ENCODE measurements around the gene GAREM2. TPM values are rescaled to one million over a fixed set of nuclear protein-coding genes. Genes with fewer than 3 reads are reported as not detected.

GAREM2 gene
- total RNA-seq, 4 donors from 2014 or later = 0.49 to 2.8 (median 1.9) TPM

- H3K4me1 ChIP-seq = peaks cover 8 to 22% of the 10 kb centered on the region in 2 donors
- 97% methylated on average over 10 of the region's 11 CpGs for WGBS, 2 donors
- intact Hi-C loops (cut with DNase I) = no loop called here
- H3K36me3 ChIP-seq = no peaks in the 10 kb centered on the region
- H3K27ac ChIP-seq = no peak overlapping the region
- H3K9me3 ChIP-seq = no peaks in the 10 kb centered on the region
- H3K4me3 ChIP-seq (replicated peaks in 1 of 3) = no peak overlapping the region
- H3K27me3 ChIP-seq = no peaks in the 10 kb centered on the region
- TF ChIP-seq CTCF (IDR thresholded peaks at IDR 0.05) = no peak
- TF ChIP-seq POLR2A (IDR thresholded peaks at IDR 0.05) = no peak
- no peak for DNase-seq
Measured at GRCh38 chr2:26182887-26183630, 10.2 kb downstream of the GAREM2 start.

GRCh38 chr2:26184121-26184520 is 11.2 kb downstream of the GAREM2 start:
- H3K4me3 ChIP-seq (replicated peaks in 1 of 3) = peak overlapping the region in 1 of 3 donors; percentile 36
- H3K36me3 ChIP-seq = no peaks in the 10 kb centered on the region
- WGBS, 2 donors = 50 to 76% methylated on average over 9 to 28 of the region's 34 CpGs
- H3K9me3 ChIP-seq = no peaks in the 10 kb centered on the region
- H3K4me1 ChIP-seq = peaks cover 2 to 20% of the 10 kb centered on the region in 2 donors
- TF ChIP-seq CTCF (IDR thresholded peaks at IDR 0.05) (no peak), POLR2A (IDR thresholded peaks at IDR 0.05) (no peak)
- DNase-seq = no peak
- H3K27me3 ChIP-seq = no peaks in the 10 kb centered on the region
- no peak overlapping the region for H3K27ac ChIP-seq
- intact Hi-C loops (cut with DNase I) = no loop called here

- WGBS, 2 donors = 2 to 5% methylated on average over 11 to 22 of the region's 114 CpGs
- intact Hi-C loops (cut with DNase I) = no loop called here
- H3K9me3 ChIP-seq = no peaks in the 10 kb centered on the region
- no peaks in the 10 kb centered on the region for H3K36me3 ChIP-seq
- peaks cover 0 to 13% of the 10 kb centered on the region in 2 donors for H3K4me1 ChIP-seq
- TF ChIP-seq CTCF (IDR thresholded peaks at IDR 0.05) (peak in 3 of 6 experiments; percentile 73 to 77 (median 77)), POLR2A (IDR thresholded peaks at IDR 0.05) (no peak)
- no peaks in the 10 kb centered on the region for H3K27me3 ChIP-seq
- H3K27ac ChIP-seq = peak overlapping the region in 2 of 3 donors; percentile 38 to 52
- H3K4me3 ChIP-seq (replicated peaks in 1 of 3) = peak overlapping the region in 1 of 3 donors; percentile 54
- peak; percentile 79 to 82 for DNase-seq
Measured at GRCh38 chr2:26184555-26185303, 11.8 kb downstream of the GAREM2 start.

GRCh38 chr2:26185304-26185928 is 12.5 kb downstream of the GAREM2 start:
- 44 to 54% methylated on average over 20 of the region's 20 CpGs for WGBS, 2 donors
- no peak for DNase-seq
- TF ChIP-seq CTCF (IDR thresholded peaks at IDR 0.05) = no peak
- no peak for TF ChIP-seq POLR2A (IDR thresholded peaks at IDR 0.05)

More at GRCh38 chr2:26185304-26185928, 12.5 kb downstream of the GAREM2 start:
- Histone ChIP-seq H3K27ac (peak overlapping the region in 2 of 3 donors; percentile 38 to 52), H3K4me1 (peaks cover 0 to 10% of the 10 kb centered on the region in 2 donors), H3K27me3 (no peaks in the 10 kb centered on the region), H3K4me3 (replicated peaks in 1 of 3) (peak overlapping the region in 1 of 3 donors; percentile 54), H3K36me3 (peaks cover 0 to 4% of the 10 kb centered on the region in 2 donors), H3K9me3 (no peaks in the 10 kb centered on the region)
- intact Hi-C loops (cut with DNase I) = no loop called here

Data from thyroid gland (tissue), 4 donors.